Measurements from ENCODE around the gene LARGE1. TPM values are rescaled to one million over a fixed set of nuclear protein-coding genes. Genes with fewer than 3 reads are reported as not detected.

LARGE1 gene
- total RNA-seq, 1 experiment from 2014 or later = 1.5 TPM

- TF ChIP-seq EZH2phosphoT487 (IDR thresholded peaks at IDR 0.05; ENCODE audit: borderline replicate concordance) (no peak), JUND (IDR thresholded peaks at IDR 0.05) (no peak)
Observed at GRCh38 chr22:33787645-33788456, 132.4 kb downstream of the LARGE1 start (continued).

DNA sequence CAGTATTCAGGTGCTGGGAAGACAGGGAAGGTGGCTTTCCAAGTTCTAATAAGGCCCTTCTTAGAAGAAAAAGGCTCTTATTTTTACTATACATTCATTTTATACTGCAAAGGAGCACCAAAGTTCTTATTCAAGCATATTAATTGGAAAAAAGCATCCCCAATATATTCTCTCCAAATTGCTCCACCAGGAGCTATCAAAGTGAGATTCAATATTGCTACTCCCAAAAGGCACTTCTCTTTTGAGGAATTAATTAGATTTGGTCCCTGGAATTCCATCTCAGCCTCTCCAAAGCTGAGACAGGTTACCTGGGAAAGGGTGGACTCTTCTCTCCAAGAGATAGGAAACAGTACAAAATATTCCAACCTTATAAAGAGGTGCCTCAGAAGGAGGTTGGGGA lies 134.1 kb downstream of the LARGE1 start:
- POLR2A ChIA-PET = no interaction called here
- H2AFZ ChIP-seq (ENCODE audit: low read depth, low read length, poor library complexity, severe bottlenecking) = no peak overlapping the region
- intact Hi-C loops (cut with micrococcal nuclease) = no loop called here
- H3K4me3 ChIP-seq (replicated peaks in 1 of 2; ENCODE audit: low read depth in 1 of 2, low read length in 2 of 2) = no peak overlapping the region
- H3K36me3 ChIP-seq (ENCODE audit: control insufficient read depth in 1 of 2, insufficient read depth in 2 of 2, low read length in 2 of 2) = no peaks in the 10 kb centered on the region
- no peak for TF ChIP-seq POLR2AphosphoS5 (IDR thresholded peaks at IDR 0.05; ENCODE audit: low read depth, low read length)
- no peak for TF ChIP-seq FOSL1 (IDR thresholded peaks at IDR 0.05; ENCODE audit: low read depth)
- TF ChIP-seq, protein P1, sequence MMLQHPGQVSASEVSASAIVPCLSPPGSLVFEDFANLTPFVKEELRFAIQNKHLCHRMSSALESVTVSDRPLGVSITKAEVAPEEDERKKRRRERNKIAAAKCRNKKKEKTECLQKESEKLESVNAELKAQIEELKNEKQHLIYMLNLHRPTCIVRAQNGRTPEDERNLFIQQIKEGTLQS (IDR thresholded peaks at IDR 0.05) = no peak
- no peak for TF ChIP-seq POLR2A (IDR thresholded peaks at IDR 0.05; ENCODE audit: borderline replicate concordance, extremely low read depth, insufficient read depth, insufficient read length)
- no peak for TF ChIP-seq CBX3 (IDR thresholded peaks at IDR 0.05; ENCODE audit: low read depth)
- no peak for TF ChIP-seq RAD21 (IDR thresholded peaks at IDR 0.05; ENCODE audit: low read depth)
- TF ChIP-seq SP1 (IDR thresholded peaks at IDR 0.05; ENCODE audit: low read depth) = no peak
- no peak for TF ChIP-seq YY1 (IDR thresholded peaks at IDR 0.05; ENCODE audit: extremely low read depth, insufficient replicate concordance, low read depth, low read length)
- TF ChIP-seq SRF (IDR thresholded peaks at IDR 0.05; ENCODE audit: low read depth) = no peak
- TF ChIP-seq TCF7L2 (IDR thresholded peaks at IDR 0.05; ENCODE audit: borderline replicate concordance, extremely low read depth, insufficient read depth, insufficient read length) = no peak
- TF ChIP-seq ZFX (IDR thresholded peaks at IDR 0.05) = no peak
- TF ChIP-seq ZNF274 (IDR thresholded peaks at IDR 0.05; ENCODE audit: low read depth, low read length) = no peak
- TF ChIP-seq, protein P2, sequence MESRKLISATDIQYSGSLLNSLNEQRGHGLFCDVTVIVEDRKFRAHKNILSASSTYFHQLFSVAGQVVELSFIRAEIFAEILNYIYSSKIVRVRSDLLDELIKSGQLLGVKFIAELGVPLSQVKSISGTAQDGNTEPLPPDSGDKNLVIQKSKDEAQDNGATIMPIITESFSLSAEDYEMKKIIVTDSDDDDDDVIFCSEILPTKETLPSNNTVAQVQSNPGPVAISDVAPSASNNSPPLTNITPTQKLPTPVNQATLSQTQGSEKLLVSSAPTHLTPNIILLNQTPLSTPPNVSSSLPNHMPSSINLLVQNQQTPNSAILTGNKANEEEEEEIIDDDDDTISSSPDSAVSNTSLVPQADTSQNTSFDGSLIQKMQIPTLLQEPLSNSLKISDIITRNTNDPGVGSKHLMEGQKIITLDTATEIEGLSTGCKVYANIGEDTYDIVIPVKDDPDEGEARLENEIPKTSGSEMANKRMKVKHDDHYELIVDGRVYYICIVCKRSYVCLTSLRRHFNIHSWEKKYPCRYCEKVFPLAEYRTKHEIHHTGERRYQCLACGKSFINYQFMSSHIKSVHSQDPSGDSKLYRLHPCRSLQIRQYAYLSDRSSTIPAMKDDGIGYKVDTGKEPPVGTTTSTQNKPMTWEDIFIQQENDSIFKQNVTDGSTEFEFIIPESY (IDR thresholded peaks at IDR 0.05; ENCODE audit: extremely low read depth, insufficient replicate concordance, low read length) = no peak
- TF ChIP-seq JUND (IDR thresholded peaks at IDR 0.05) = no peak
- TF ChIP-seq EGR1 (IDR thresholded peaks at IDR 0.05; ENCODE audit: low read depth) = no peak
- TF ChIP-seq EZH2 (IDR thresholded peaks at IDR 0.05) = no peak
- TF ChIP-seq CEBPB (IDR thresholded peaks at IDR 0.05; ENCODE audit: low read depth) = no peak
- TF ChIP-seq SIN3A (IDR thresholded peaks at IDR 0.05; ENCODE audit: low read depth) = no peak
- peaks cover 16 to 23% of the 10 kb centered on the region in 2 experiments; a peak in 2 of 4 replicates for H3K9me3 ChIP-seq (ENCODE audit: control insufficient read depth in 1 of 2, insufficient read depth in 1 of 2, low read depth in 1 of 2, low read length in 2 of 2)
- CTCF ChIA-PET = no interaction called here
- ATAC-seq (no peak), DNase-seq (ENCODE audit: low read depth, low spot score) (no peak)
- H3K4me2 ChIP-seq (ENCODE audit: low read length) = no peak overlapping the region
- H4K20me1 ChIP-seq (ENCODE audit: insufficient read depth) = no peaks in the 10 kb centered on the region
- H3K4me1 ChIP-seq (ENCODE audit: control insufficient read depth in 1 of 2, insufficient read depth in 2 of 2, low read length in 2 of 2) = no peaks in the 10 kb centered on the region
- no peaks in the 10 kb centered on the region for H3K9me2 ChIP-seq (ENCODE audit: insufficient read depth)
- H3K27ac ChIP-seq (ENCODE audit: low read depth, low read length) = no peak overlapping the region
- H3K27me3 ChIP-seq (ENCODE audit: insufficient read depth, low read length) = no peaks in the 10 kb centered on the region
- H3K9ac ChIP-seq (ENCODE audit: low read length) = no peak overlapping the region
- BruUV-seq (replicated peaks) = no TSS peak
- no peaks in the 10 kb centered on the region for H3K79me2 ChIP-seq (ENCODE audit: insufficient read depth, low read length)
- RAD21 ChIA-PET (ENCODE audit: low non-redundant PET in 1 of 2, low total read pairs in 2 of 2, uncharacterized antibody in 2 of 2, unreplicated experiment in 2 of 2) = no interaction called here
